NCI-H2227 (cell line): ENCODE measurements around the gene PAK6.

ENCODE experiments used
- DNase-seq: peaks from one replicate; lab custom pipeline; 2025; ENCODE audit not compliant: unreplicated experiment; lab: John Stamatoyannopoulos, UW

The PAK6 gene

DNA sequence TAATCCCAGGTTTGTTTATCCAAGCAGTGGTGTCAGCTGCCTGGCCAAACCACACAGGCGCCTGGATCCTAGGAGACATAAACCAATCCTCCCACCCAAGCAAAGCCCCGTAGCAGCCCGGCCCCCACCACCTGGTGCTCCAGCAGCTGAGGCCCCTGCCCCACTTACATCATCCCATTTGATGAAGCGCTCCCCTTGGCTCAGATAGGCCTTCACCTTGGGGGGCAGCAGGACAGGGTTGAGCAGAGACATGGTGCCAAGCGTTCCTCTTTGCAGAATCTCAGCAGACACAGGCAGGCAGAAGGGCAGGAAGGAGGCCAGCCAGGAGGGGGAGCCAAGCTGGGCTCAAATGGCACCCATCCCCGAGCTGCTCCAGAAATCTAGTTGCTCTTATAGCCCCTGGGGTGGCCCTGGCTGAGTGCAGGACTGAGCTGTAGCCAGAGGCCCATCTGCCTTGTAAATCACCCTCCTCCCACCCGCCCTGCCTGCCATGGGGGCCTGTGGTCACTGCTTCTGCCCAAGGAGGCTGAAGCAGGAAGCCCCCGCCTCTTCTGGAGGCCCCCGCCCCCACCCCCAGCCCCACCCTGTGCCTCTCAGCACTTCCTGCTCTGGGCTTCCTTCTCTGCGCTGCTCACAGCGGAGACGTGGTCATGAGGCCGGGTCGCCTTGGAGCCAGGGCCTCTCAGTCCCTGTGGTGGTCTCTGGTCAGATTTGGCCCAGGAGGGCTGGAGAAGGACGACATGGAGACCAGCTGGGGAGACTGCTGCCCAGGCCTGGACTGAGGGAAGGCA, 68.8 kb downstream of the PAK6 start, which contains the start of gene PLCB2:
Gene PLCB2, minus strand, starts transcription at position 515 of the 791 bp plus-strand sequence. Its CDS starts 263 bp downstream, at position 252.
- DNase-seq, result no peak

DNA sequence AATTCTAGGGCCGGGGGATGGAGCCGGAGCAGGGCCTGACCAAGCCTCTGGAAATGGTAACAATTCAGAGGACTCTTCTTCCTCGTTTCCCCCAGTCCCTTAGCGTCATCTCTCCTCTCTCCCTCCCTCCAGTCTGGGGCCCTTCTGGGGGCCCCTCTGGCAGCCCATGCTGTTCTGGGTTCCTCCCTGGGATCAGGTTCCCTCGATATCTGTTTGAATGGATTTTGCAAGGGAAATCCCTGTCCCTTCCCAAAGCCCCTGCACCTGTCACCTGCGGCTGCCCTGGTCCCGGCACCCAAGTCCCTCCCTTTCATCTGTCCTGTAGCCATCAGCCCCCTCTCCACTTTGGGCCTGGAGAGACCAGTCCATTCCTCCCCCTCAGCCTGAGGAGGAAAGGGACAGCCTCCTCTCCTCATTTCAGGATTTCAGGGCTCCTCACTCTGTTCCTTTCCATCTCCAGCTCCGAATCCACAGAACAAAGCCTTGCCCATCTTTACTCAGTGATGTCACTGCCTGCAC, 70.5 kb downstream of the PAK6 start:
- no peak for DNase-seq

DNA sequence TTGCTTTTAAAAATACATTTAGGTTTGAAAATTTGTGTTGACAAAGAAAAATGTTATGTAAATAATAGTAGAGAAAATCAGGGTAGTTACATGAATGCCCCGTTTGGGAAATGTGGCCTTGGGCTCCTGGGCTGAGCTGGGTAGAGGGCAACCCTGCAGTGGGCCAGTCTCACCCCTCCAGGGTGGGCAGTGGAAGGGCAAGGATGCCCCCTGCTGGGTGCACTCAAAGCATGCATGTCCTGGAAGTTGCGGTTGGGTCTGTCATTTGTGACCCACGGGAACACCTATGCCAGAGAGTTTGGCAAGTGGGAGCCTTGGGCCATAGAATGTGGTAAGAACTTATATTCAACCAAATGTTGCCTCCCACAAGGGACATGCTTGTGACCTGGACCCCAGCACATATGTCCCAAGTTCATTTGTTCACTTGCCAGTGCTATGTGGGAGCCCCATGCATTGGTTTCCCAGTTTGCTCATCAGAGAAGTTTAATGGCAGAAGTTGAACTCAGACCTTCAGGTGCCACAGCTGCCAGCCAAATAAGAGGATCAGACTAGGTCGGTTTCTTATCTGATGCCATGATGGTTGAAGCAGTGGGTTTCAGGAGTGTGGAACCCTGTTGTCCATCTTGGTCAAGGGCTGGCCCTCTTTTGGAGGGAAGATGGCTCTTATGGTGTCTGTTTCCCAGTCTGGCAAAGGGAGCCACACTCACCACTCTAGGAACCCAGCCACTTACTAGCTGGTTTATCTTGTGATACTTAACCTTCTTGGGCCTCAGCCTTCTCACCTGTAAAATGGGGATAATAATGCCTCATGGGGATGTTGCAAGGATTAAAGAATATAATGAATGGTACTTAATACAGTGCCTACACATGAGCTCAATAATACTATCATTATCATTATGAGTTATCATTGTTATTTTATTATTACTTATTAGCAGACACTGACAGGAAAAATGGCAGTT, 71.4 kb downstream of the PAK6 start:
- DNase-seq, result peak; percentile 37

DNA sequence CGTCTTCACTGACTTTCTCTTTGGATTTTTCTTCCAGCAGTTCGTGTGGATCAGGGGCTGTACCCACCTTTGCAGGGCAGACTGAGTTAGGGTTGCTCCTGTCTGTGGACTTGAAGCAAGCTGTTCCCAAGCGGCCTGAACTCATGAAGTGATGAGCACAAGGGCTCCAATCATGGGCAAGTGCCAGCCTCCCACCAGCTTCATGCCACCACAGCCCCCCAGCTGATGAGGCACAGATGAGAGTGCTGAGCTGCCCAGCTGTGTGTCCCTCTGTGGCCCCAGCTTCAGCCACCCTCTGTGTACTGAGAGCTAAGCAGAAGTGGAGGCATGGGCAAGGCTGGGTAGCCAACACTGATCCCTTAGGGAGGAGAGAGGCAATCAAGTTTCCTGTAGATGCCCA, 72.1 kb downstream of the PAK6 start:
- DNase-seq, result no peak

DNA sequence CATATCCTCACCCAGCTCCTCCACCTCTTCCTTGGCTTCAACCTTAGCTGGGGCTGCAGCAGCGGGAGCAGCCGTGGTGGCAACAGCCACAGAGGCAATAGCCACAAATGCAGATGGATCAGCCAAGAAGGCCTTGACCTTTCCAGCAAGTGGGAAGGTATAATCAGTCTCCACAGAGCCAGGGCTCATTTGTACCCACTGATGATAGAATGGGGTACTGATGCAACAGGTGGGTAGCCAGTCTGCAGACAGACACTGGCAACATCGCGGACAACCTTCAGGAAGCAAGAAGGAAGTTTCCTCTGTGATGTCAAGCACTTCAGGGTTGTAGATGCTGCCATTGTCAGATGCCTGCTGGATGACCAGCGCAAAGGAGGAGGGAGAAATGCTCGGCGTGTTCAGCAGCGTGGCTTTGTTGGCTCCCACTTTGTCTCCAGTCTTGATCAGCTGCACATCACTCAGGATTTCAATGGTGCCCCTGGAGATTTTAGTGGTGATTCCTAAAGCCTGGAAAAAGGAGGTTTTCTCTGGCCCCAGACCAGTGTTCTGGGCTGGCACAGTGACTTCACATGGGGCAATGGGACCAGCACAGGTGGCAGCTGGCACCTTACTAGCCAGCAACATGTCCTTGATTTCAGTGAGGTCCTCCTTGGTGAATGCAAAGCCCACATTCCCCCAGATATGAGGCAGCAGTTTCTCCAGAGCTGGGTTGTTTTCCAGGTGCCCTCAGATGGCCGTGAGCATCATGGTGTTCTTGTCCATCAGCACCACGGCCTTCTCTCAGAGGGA, 73.7 kb downstream of the PAK6 start:
- DNase-seq, result no peak

DNA sequence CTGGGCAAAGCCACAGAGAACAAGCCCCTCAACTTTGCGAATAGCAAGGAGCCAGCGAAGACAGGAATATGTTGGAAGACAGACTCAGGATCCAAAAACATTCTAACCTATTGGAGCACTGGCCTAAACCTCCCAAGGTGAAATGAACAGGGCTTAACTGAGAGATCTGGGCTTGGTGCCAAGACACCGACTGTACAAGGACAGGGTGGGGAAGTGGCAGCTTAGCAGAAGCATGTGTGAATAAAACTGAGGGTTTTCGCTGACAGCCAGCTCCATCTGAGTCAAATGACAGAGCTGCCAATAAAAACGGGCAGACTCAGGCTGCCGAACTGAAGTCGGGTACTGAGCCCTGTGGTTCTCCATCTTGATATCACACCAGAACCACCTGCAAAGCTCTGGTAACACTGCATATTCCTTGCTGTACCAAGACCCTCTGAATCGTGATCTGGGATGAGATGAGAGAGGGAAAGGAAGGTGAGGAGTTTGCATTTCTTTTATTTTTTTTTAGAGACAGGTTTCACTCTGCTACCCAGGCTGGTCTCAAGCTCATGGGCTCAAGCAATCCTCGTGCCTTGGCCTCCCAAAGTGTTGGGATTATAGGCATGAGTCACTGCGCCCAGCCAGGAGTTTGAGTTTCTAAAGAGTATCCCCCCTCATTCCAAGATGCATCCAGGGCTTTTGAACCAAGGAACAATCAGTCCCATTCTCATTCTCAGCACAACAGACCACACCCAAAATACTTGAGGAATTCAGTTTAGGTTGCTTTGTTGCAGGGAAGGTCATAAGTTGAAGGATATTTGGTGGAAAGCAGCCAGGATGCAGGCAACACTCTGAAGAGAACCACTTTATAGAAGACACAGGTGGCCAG, 74.9 kb downstream of the PAK6 start:
- peak; percentile 76 for DNase-seq

DNA sequence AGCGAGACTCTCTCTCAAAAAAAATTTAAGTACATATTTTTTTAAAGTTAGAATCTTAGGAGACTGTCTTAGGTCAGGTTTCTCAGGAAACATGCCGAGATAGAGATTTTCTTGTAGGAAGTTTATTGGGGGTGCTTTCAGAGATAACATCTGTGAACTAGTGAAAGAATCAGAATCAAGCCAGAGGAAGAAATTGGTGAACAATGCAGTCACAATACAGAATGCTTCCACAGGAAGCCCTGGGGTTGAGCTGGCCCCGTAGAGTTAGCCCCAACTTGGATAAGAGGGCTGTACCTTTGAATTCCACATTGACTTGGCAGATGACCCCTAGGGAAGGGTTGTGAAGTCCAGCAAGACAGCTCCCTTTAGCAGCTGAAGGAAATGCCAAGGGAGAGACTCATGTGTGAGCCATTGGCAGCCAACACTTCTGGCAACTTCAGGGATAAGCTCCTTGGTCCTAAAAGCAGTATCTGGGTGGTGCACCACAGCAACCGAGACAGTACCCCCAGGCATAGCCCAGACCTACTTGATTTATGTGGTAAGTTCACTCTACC, 75.9 kb downstream of the PAK6 start:
- no peak for DNase-seq

DNA sequence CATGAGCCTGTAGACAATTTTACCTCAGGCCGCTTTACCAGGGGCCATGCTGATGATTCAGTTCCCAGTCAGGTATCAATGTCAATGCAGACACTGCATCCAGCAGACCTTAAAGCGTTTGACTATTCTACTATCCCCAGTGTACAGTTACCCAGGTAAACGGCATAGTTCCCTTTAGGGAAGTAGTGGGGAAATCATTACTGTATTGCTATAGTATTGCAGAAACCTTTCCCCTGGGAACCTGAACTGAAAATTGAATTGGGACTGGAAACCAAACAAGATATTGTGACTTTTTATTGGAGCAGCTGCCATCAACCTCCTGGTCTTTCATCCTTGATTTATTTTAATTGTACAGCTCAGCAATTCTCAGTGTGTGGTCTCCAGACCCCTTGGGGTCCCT, 78.1 kb downstream of the PAK6 start:
- no peak for DNase-seq

DNA sequence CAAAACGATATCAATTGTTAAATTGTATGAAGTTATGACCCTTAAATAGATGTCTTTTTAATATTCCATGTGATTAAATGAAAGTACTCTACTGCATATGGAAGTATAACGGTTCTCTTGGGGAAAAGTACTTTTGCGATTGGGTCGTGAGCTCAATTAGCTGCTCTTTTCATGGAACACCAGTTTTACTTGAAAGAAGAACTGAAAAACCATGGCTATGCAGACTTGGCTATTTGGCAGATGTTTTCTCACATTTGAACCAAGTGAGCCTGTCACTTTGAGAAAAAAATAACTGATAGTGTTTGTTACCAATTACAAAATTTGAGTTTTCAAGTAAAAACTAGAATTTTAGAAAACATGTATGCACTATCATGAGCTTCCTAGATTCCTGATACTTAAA, 78.7 kb downstream of the PAK6 start:
- no peak for DNase-seq

DNA sequence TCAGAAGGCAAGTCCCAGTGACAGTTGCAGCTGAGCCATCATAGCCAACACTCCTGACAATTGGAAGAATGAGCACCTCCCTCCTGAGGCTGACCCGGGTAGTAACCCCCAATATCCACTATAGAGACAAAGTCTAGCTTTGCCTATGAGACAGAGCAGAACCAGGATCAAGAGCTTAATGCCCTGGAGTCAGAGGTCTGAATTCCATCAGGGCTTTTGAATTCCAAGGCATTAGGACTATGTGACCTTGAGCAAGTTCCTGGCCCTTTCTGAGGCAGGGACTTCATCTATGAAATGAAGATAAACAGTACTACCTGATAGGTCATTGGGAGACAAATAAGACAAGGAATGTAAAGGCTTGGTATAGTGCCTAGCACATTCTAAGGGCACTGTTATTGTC, 81.5 kb downstream of the PAK6 start:
- DNase-seq, result no peak

DNA sequence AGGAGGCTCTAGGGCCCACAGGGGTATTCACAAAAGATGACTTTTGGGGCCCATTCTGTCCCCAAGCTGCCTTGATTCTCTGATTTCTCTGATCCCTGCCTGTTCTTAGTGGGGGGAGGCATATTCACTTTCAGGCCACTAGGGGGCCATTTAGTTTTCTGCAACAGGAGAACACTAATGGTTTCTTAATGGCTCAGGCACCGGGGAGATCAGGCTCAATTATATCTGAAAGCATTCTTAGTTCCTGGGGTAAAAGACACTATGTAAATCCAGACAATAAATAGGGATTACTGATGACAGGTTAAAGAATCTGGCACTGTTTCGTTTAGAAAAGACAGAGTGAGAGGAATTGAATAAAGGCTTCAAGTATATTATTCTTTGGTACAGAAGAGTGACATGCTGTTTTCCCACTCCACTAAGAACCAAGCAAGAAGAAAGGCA, 82.1 kb downstream of the PAK6 start:
- DNase-seq, result peak; percentile 66

DNA sequence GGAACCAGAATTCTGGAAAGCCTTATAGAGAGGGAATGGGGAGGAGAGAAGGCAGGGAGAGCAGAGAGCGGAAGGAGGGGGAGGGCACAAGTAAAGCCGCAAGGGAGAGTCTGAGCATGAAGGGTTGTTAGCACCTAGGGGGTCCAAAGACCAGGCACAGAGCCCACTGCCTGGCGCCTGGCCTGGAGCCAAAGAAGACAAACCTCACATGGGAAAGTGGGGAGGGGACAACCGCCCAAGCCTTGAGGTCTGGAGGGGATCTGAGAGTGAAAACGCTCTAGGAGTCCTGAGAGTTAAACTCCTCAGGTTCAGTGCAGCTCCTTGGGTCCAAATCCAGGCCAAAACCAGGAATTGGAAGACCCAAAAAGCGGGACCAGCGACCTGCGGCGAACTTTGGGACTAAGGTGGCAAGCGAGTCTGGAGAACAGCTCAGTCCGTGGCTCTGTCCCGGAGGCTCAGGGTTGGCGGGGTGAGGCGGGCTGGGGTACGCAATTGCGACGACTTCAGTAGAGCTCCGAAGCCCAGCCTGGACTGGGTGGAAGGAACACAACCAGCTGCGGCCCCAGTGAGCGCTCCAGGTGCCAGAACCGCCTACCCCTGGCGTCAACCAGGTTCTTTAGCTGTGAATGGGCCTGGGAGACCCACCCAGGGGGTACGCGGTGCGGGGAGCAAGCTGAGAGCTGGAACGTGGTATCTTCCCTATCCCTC, 83.8 kb downstream of the PAK6 start:
- no peak for DNase-seq

DNA sequence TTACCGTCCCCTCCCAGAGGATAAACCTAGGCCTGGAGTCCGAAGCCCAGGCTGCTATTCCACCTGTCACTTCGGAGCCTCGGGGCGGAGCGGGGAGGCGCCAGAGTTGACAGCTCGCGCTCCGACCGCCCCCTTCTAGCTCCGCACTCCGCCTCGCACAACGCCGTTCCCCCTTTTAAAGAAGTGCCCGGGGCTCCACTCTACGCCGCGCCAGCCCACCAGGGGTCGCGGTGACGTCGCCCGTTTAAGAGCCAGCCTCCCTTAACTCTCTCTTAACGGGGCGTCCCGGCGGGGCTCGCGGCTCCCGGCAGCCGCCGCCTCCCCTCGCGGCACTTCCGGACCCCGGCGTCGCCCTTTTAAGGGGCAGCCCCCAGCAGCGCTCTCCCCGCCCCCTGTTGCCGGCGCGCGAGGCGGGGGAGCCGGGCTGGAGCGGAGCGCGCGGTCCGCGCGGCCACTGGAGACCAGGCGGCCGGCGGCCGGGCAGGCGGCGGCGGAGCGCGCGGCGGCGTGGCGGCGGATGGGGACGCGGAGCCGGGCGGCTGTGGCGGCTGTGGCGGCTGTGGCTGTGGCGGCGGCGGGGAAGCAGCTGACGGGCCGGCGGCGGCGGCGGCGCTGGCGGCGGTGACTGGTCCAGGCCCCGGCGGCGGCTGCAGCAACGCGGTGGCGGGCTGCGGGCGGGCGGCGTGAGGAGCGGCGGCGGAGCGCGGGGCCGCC, 84.5 kb downstream of the PAK6 start, which contains the start of gene INAFM2:
Gene INAFM2, plus strand, starts transcription at position 454 of the 714 bp plus-strand sequence. CDS start 364 bp downstream, outside the sequence.
- peak; percentile 94 for DNase-seq

DNA sequence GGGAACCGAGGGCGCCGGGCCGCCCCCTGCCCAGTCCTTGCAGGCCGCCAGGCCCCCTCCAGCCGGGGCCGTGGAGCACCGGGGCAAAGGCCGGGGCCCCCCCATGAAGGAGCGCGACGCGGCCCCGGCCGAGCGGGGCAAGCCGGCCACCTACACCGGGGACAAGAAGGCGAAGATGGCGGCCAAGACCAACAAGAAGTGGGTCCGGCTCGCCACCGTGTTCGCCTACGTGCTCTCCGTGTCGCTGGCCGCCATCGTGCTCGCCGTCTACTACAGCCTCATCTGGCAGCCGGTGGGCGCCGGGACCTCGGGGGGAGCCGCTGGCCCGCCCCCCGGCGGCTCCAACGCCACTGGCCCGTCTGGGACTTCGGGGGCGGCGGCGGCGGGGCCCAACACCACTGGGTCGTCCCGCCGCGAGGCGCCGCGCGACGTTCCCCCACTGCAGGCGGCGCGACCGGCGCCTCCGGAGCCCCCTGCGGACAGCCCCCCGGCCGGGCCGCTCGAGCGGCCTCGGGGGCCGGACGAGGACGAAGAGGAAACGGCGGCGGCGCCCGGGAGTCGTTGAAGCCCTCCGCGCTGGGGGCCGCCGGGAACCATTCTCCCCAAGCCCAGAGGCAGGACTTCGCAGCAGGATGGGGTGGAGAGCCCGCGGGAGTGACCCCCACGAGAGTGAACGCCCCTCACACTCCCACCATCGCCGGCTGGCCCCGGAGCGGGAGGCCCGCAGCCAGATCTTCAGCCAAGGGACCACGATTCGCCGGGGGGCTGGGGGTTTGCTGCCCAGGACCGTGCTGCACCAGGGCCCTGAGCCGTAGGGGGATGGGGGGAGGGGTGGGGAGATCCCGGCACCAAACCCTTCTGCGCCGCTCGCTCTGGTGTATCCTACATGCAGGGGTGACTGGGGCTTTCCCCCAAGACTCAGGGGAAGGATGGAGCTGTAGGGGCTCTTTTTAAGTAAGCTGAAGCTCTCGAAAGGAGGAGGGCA, 85.4 kb downstream of the PAK6 start:
- DNase-seq, result no peak

DNA sequence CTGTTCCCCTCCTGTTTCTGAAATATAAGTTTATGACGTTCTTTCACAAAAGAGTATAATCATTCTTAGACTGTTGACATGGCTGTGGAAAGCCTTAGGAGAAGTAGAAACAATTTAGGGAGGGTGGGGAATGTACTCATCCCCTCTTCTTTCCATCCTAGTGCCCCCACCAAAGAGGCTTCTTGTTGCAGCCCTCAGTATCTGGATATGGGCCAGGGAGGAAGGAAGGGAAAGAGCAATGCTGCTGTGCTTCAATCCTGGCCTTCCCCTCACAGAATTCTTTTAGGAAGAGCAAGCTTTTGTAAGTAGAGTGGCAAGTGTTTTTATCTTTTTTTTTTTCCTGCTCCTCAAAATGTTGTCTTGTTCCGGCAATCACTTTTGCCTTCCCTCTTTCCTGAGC, 86.3 kb downstream of the PAK6 start:
- DNase-seq, result no peak

DNA sequence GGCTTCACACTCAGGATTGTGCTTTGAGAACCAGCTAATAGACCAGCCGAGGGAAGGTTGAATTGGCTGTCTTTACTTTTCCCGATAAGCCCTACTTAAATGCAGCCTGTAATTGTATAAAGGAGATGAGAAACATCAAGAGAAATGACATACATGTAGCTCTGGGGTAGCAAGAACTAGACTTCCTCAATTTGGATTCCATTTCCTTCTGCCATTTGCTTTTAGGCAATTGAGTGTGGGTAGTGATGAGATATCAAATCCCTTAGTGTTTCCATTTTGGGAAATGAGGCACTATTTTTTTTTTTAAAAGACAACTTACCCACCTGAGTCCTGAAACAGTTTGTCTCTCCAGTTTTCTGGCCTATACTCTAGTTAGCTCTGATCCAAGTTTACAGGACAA, 86.8 kb downstream of the PAK6 start:
- DNase-seq, result no peak
